ENCODE results near the gene ALG11.
"Not testable (repeated sequence)": the region's sequence is repeated elsewhere in the genome, so short reads cannot be mapped to it uniquely, and the experiment has no call there.

DNA sequence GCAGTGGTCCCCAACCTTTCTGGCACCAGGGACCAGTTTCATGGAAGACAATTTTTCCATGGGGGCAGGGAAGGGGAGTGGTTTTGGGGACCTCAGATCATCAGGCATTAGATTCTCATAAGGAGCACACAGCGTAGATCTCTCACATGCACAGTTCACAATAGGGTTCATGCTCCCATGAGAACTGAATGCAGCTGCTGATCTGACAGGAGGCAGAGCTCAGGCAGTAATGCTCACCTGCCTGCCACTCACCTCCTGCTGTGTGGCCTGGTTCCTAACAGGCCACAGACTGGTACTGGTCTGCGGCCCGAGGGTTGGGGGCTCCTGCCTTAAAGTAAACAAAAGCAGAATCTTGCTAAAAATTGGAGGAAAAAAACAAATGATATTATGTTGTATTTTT, 48.9 kb downstream of the ALG11 start:
- TF ChIP-seq, protein P1, sequence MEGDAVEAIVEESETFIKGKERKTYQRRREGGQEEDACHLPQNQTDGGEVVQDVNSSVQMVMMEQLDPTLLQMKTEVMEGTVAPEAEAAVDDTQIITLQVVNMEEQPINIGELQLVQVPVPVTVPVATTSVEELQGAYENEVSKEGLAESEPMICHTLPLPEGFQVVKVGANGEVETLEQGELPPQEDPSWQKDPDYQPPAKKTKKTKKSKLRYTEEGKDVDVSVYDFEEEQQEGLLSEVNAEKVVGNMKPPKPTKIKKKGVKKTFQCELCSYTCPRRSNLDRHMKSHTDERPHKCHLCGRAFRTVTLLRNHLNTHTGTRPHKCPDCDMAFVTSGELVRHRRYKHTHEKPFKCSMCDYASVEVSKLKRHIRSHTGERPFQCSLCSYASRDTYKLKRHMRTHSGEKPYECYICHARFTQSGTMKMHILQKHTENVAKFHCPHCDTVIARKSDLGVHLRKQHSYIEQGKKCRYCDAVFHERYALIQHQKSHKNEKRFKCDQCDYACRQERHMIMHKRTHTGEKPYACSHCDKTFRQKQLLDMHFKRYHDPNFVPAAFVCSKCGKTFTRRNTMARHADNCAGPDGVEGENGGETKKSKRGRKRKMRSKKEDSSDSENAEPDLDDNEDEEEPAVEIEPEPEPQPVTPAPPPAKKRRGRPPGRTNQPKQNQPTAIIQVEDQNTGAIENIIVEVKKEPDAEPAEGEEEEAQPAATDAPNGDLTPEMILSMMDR (IDR thresholded peaks at IDR 0.05; ENCODE audit: low read depth, low read length, missing input control), result not testable (repeated sequence)
- not testable (repeated sequence) for TF ChIP-seq RAD21 (IDR thresholded peaks at IDR 0.05)

Data from liver (tissue), 3 donors.